ENCODE results near the gene KCNB1.

The KCNB1 gene

DNA sequence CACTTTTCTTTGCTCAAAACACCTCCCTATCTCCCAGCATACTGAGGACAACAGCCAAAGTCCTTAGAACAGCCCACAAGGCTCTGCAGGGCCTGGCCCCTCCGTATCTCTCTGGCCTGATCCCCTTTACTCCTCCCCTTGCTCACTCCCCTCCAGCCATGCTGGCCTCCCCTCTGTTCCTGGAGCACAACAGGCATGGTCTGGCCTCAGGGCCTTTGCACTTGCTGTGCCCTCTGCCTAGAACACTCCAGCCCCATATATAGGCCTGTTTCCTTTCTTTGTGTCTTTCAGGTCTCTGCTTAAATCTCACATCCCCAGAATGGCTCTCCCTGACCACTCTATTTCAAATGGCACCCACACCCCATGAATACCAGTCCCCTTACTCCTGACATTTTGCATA is 62.7 kb downstream of the KCNB1 start:
- H3K27ac ChIP-seq = no peak overlapping the region
- no peak for TF ChIP-seq ZFX (IDR thresholded peaks at IDR 0.05; ENCODE audit: borderline replicate concordance)
- TF ChIP-seq, protein P1, sequence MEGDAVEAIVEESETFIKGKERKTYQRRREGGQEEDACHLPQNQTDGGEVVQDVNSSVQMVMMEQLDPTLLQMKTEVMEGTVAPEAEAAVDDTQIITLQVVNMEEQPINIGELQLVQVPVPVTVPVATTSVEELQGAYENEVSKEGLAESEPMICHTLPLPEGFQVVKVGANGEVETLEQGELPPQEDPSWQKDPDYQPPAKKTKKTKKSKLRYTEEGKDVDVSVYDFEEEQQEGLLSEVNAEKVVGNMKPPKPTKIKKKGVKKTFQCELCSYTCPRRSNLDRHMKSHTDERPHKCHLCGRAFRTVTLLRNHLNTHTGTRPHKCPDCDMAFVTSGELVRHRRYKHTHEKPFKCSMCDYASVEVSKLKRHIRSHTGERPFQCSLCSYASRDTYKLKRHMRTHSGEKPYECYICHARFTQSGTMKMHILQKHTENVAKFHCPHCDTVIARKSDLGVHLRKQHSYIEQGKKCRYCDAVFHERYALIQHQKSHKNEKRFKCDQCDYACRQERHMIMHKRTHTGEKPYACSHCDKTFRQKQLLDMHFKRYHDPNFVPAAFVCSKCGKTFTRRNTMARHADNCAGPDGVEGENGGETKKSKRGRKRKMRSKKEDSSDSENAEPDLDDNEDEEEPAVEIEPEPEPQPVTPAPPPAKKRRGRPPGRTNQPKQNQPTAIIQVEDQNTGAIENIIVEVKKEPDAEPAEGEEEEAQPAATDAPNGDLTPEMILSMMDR (IDR thresholded peaks at IDR 0.05) = no peak

DNA sequence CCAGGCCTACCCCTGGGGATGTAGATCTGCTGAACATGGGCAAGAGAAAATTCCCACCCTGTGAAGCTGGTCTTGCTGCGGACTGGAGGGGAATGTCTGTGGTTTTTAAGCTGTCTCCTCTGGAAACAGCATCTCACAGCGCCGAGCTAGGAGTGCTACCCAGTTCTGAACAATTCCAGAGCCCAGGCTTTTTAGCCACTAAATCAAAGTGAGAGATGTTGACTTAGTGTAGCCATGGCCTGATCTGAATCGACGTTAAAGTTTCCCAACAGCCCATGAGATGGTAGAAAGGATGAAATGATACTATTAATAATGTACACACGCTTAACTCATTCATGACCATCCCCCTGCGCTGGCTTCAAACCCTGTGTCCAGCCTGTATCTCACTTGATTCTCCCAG is 63.7 kb downstream of the KCNB1 start:
- TF ChIP-seq, protein P1 (IDR thresholded peaks at IDR 0.05) = no peak
- no peak for TF ChIP-seq ZFX (IDR thresholded peaks at IDR 0.05; ENCODE audit: borderline replicate concordance)
- H3K27ac ChIP-seq = no peak overlapping the region

DNA sequence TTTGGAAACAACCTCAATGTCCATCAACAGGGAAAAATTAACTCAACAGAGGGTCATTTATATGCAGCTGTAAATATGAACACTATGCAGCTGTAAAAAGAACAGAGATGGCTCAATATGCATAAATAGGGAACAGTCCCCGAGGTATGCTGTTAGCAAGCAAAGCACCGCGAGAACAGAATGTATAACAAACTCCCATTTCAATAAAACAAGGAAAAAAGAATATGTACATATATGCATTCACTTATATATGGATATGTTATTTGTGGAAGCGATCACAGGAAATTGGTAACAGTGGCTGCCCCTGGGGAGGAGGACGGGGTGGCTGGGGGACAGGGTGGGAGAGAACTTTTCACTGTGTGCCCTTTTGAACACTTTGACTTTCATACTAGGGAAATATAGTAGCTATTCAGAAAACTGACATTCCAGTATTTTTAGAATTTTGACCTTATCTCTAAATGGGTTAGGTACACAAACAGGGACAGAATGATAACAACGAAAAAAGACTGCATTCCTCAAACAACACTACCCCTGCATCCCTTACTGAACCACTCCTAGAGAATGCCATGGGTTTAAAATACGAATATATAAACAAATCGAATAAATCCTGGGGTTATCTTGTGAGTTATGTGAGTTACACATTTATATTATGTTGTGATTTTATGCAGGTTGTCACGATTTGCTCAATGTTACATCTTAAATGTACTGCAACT is 64.5 kb downstream of the KCNB1 start:
- no peak for TF ChIP-seq ZFX (IDR thresholded peaks at IDR 0.05; ENCODE audit: borderline replicate concordance)
- TF ChIP-seq, protein P1 (IDR thresholded peaks at IDR 0.05) = no peak

DNA sequence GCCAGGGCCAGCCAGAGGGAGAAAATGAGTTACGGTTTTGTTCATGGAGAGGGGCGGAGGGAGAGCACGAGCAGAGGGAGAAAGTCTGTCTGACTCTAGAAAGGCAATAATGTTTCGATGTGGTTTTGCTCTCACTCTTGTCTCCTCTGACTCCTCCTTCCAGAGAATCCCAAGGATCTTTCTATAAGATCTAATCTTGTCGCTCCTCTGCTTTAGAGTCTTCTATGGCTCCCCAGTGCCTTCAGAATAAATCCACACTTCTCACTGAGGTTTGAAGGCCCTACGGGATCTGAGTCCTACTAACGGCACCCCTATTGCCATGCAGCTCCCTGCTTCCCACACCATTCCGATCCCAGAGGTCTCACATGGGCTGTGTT is 66.8 kb downstream of the KCNB1 start:
- no peak overlapping the region for H3K27ac ChIP-seq
- TF ChIP-seq ZFX (IDR thresholded peaks at IDR 0.05; ENCODE audit: borderline replicate concordance) = no peak
- TF ChIP-seq, protein P1 (IDR thresholded peaks at IDR 0.05) = no peak

More for the DNA sequence above, 64.5 kb downstream of the KCNB1 start:
- H3K27ac ChIP-seq = no peak overlapping the region

DNA sequence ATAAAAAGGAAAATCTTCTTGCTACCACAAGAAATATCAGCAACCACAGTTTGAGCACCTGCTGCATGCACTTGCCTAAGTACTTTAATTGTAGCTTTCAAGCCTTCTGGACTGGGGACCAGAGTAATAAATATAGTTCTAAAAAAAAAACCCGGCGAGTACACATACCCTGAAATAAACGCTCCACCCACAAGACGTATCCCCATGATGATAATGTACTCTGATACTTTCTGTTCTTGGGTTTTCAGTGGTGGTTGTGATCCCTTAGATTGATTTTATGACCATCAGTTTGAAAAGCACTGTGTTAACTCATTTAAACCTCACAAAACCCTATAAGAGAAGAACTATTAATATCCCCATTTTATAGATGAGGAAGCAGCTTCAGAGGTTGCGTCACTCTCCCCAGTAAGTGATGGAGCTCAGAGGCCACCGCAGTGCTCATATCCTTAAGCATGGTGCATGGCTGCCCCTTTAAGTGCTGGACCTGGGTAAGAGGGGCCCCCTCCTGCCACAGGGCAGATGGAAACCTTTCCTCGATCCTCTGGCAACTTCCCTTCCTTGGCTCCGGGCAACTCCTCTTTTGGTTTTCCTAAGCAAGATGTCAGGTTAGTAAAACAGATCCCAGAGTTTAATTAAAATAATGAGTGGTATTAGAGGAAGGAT is 67.3 kb downstream of the KCNB1 start:
- H3K27ac ChIP-seq = no peak overlapping the region
- TF ChIP-seq, protein P1 (IDR thresholded peaks at IDR 0.05) = no peak
- no peak for TF ChIP-seq ZFX (IDR thresholded peaks at IDR 0.05; ENCODE audit: borderline replicate concordance)

DNA sequence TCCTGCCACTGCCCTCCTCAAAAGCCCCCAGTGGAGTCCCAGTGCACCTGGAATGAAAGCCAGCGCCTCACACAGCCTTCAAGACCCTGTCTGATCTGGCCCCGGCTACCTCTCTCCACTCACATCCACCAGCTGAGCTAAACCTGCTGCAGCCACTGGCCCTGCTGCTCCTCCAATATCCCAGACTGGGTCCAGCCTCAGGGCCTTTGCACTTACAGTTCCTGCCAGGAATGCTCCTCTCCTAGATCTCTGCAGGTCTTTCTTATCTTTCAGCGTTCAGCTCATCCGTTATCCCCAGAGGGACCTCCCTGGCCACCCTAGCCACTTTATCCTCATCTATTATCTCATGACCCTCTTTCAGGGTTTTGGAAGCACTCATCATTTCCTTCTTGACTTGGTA is 68.8 kb downstream of the KCNB1 start:
- H3K27ac ChIP-seq = no peak overlapping the region
- TF ChIP-seq ZFX (IDR thresholded peaks at IDR 0.05; ENCODE audit: borderline replicate concordance) = no peak
- TF ChIP-seq, protein P1 (IDR thresholded peaks at IDR 0.05) = no peak

DNA sequence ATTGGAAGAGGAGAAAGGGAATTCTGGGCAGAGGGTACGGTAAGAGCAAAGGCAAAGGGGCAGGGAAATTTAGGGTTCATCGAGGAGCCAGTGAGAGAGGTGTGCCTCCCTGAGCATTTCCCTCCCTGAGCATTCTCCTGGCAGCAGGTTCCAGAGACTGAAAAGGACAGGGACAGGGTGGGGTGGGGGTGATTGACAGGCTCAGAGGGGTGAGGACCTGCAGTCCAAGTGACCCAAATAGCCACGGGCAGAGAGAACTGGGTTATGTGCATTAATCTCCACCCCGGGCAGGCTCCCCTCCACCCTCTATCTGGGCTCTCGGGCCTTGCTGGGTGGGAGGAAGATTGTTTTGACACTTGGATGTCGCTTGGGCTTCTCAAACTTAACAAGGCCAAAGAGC is 69.5 kb downstream of the KCNB1 start:
- TF ChIP-seq ZFX (IDR thresholded peaks at IDR 0.05; ENCODE audit: borderline replicate concordance) = no peak
- TF ChIP-seq, protein P1 (IDR thresholded peaks at IDR 0.05) = no peak
- no peak overlapping the region for H3K27ac ChIP-seq

Measured in 22Rv1 (cell line).